IMR-90 (cell line): ENCODE results near the gene NME7. TPM values are rescaled to one million over a fixed set of nuclear protein-coding genes. Genes with fewer than 3 reads are reported as not detected.

Source experiments
- ATAC-seq: fragments of 200-7000 bp; cut with Tn5 transposase; 2 replicates; pipeline ENCODE4 v1.9.1; 2020; ENCODE audit warnings: low read depth, mild to moderate bottlenecking, moderate library complexity
- BruUV-seq: library from RNA; stranded (reverse); fragments of 400-500 nt; replicated peaks from 2 replicates; lab custom pipeline; 2021; lab: Mats Ljungman, UMichigan
- CTCF ChIA-PET: fragments of 300-600 bp; formaldehyde crosslinking; extraction: SDS; loops from one replicate; lab custom pipeline; 2021; ENCODE audit warnings: antibody characterized with exemption; lab: Yijun Ruan, JAX
- POLR2A ChIA-PET: fragments of 300-600 bp; sonication (Branson Sonifier 250); formaldehyde crosslinking; loops from one replicate; lab custom pipeline; 2022; ENCODE audit warnings: antibody characterized with exemption; ENCODE audit not compliant: unreplicated experiment; lab: Charles Lee
- DNase-seq: peaks from one replicate; pipeline ENCODE4 v3.0.0; 2013
- H2AFZ ChIP-seq: replicated peaks from 2 replicates; pipeline ENCODE3; 2013; ENCODE audit warnings: low read length, mild to moderate bottlenecking; ENCODE audit not compliant: poor library complexity
- H2AK5ac ChIP-seq: 2 replicates; pipeline ENCODE4 v1.6.1; 2013; ENCODE audit warnings: low read depth, low read length, inconsistent platforms
- H2AK9ac ChIP-seq: replicated peaks from 2 replicates; pipeline ENCODE3; 2013; ENCODE audit warnings: mild to moderate bottlenecking, low read depth, low read length, moderate library complexity; ENCODE audit not compliant: poor library complexity
- H2BK120ac ChIP-seq: 2 replicates; pipeline ENCODE4 v1.6.1; 2013; ENCODE audit warnings: low read depth, low read length, inconsistent platforms
- H2BK15ac ChIP-seq: 3 replicates; pipeline ENCODE4 v1.6.1; 2013; ENCODE audit warnings: low read depth, low read length, inconsistent platforms
- H2BK20ac ChIP-seq: 2 replicates; pipeline ENCODE4 v1.6.1; 2013; ENCODE audit warnings: low read depth, mild to moderate bottlenecking, inconsistent platforms, low read length, moderate library complexity
- H2BK5ac ChIP-seq: 2 replicates; pipeline ENCODE4 v1.6.1; 2013; ENCODE audit warnings: mild to moderate bottlenecking, low read depth, low read length, inconsistent platforms; ENCODE audit not compliant: poor library complexity, severe bottlenecking
- H3K14ac ChIP-seq: replicated peaks from 2 replicates; pipeline ENCODE4 v1.6.1; 2013; ENCODE audit warnings: low read depth, low read length, inconsistent platforms
- H3K18ac ChIP-seq: 2 replicates; pipeline ENCODE4 v1.6.1; 2013; ENCODE audit warnings: low read depth, low read length, control low read depth
- H3K23ac ChIP-seq: 2 replicates; pipeline ENCODE4 v1.6.1; 2013; ENCODE audit warnings: low read depth, low read length, inconsistent platforms
- H3K27ac ChIP-seq: 2 replicates; pipeline ENCODE4 v1.5.1; 2013; ENCODE audit warnings: mild to moderate bottlenecking, control low read depth, low read length; ENCODE audit not compliant: insufficient read depth
- H3K27me3 ChIP-seq: 2 replicates; pipeline ENCODE4 v1.6.1; 2013; ENCODE audit warnings: low read length; ENCODE audit not compliant: control insufficient read depth, insufficient read depth
- H3K36me3 ChIP-seq: 2 replicates; pipeline ENCODE4 v1.6.1; 2013; ENCODE audit warnings: low read length, mixed read lengths; ENCODE audit not compliant: control insufficient read depth, insufficient read depth
- H3K4ac ChIP-seq: 2 replicates; pipeline ENCODE4 v1.6.1; 2013; ENCODE audit warnings: low read depth, low read length, inconsistent platforms
- H3K4me1 ChIP-seq: 2 replicates; pipeline ENCODE4 v1.6.1; 2013; ENCODE audit warnings: low read length, mixed read lengths; ENCODE audit not compliant: control insufficient read depth, insufficient read depth
- H3K4me2 ChIP-seq: 2 replicates; pipeline ENCODE4 v1.6.1; 2013; ENCODE audit warnings: low read depth, mild to moderate bottlenecking, control low read depth, low read length, moderate library complexity
- H3K4me3 ChIP-seq: 2 replicates; pipeline ENCODE4 v1.5.1; 2013; ENCODE audit warnings: low read depth, mild to moderate bottlenecking, control low read depth, low read length, moderate library complexity; ENCODE audit not compliant: insufficient read depth
- H3K56ac ChIP-seq: 2 replicates; pipeline ENCODE4 v1.6.1; 2013; ENCODE audit warnings: low read length, inconsistent platforms; ENCODE audit not compliant: insufficient read depth; ENCODE audit errors: extremely low read depth
- H3K79me1 ChIP-seq, 2 experiments: 2 replicates each; pipeline ENCODE4 v1.6.1; 2013; ENCODE audit warnings: low read length in 2 of 2, inconsistent platforms in 1 of 2, low read depth in 1 of 2
- H3K9ac ChIP-seq: 2 replicates; pipeline ENCODE4 v1.6.1; 2013; ENCODE audit warnings: low read depth, low read length, control low read depth
- H3K9me1 ChIP-seq: 2 replicates; pipeline ENCODE4 v1.6.1; 2013; ENCODE audit warnings: low read length, inconsistent platforms; ENCODE audit not compliant: insufficient read depth
- H3K9me3 ChIP-seq: 2 replicates; pipeline ENCODE4 v1.6.1; 2013; ENCODE audit warnings: low read length; ENCODE audit not compliant: control insufficient read depth, insufficient read depth
- H4K20me1 ChIP-seq: 2 replicates; pipeline ENCODE4 v1.6.1; 2013; ENCODE audit warnings: low read length, inconsistent platforms; ENCODE audit not compliant: insufficient read depth
- H4K5ac ChIP-seq: 2 replicates; pipeline ENCODE4 v1.6.1; 2013; ENCODE audit warnings: mild to moderate bottlenecking, low read depth, low read length, control low read depth
- H4K8ac ChIP-seq, 2 experiments: 2 replicates each; pipeline ENCODE4 v1.6.1; 2013; ENCODE audit warnings: low read depth in 2 of 2, low read length in 2 of 2, control low read depth in 1 of 2, inconsistent platforms in 1 of 2
- H4K91ac ChIP-seq: 2 replicates; pipeline ENCODE4 v1.6.1; 2013; ENCODE audit warnings: low read depth, low read length, inconsistent platforms; ENCODE audit not compliant: insufficient read depth
- RCOR1 ChIP-seq: IDR thresholded peaks from 2 replicates; pipeline ENCODE4 v1.6.1; 2012; ENCODE audit warnings: mild to moderate bottlenecking, low read length, improper control_type of control experiment; ENCODE audit not compliant: insufficient replicate concordance
- dilution Hi-C: fragments of 300-500 bp; cut with HindIII; formaldehyde crosslinking; loops from one replicate; pipeline ENCODE4 v1.14.3; 2018; ENCODE audit warnings: low sequenced_read_pairs; ENCODE audit not compliant: unreplicated experiment
- in situ Hi-C: fragments of 300-500 bp; cut with MboI; formaldehyde crosslinking; loops from 3 replicates; pipeline ENCODE4 v1.14.3; 2019; ENCODE audit warnings: low sequenced_read_pairs, inconsistent platforms, mixed read lengths
- intact Hi-C: fragments of 100-400 bp; cut with micrococcal nuclease; formaldehyde crosslinking; loops from 2 replicates; pipeline ENCODE4 v1.10.0; 2022
- polyA plus RNA-seq, 3 experiments: library from polyadenylated mRNA; depleted of rRNA; stranded (reverse); fragments of >200 nt; gene quantifications; 2 replicates each; pipeline ENCODE4 v1.2.3, GENCODE V29; 2012; ENCODE audit warnings: low replicate concordance in 1 of 3
- total RNA-seq: library from RNA; depleted of rRNA; stranded (reverse); fragments of >200 nt; gene quantifications from 2 replicates; pipeline ENCODE4 v1.2.3, GENCODE V29; 2012

NME7 gene
- total and polyA plus RNA-seq, 2 of the 4 experiments (the other 2 are of a cell fraction), result 18.3 to 22.4 TPM

- Histone ChIP-seq H3K4me2 (no peak overlapping the region), H4K91ac (no peak overlapping the region), H3K4me1 (no peaks in the 10 kb centered on the region), H2BK120ac (no peak overlapping the region), H2AFZ (no peak overlapping the region), H4K20me1 (no peaks in the 10 kb centered on the region), H2BK5ac (no peak overlapping the region), H4K5ac (no peak overlapping the region), H3K27ac (no peak overlapping the region), H3K36me3 (peaks cover 14% of the 10 kb centered on the region), H3K18ac (no peak overlapping the region), H2AK5ac (no peak overlapping the region), H3K56ac (no peak overlapping the region), H2BK15ac (no peak overlapping the region), H4K8ac (no peak overlapping the region), H3K4ac (no peak overlapping the region), H3K23ac (no peak overlapping the region), H3K9ac (no peak overlapping the region), H3K14ac (no peak overlapping the region), H3K27me3 (no peaks in the 10 kb centered on the region), H2AK9ac (no peak overlapping the region), H3K9me3 (no peaks in the 10 kb centered on the region), H2BK20ac (no peak overlapping the region), H3K79me1 (no peaks in the 10 kb centered on the region), H3K4me3 (no peak overlapping the region), H3K9me1 (0 out of 2 replicates have a peak, but pooled peaks cover 4% of the 10 kb centered on the region)
- POLR2A ChIA-PET, result no interaction called here
- CTCF ChIA-PET, result no interaction called here
- no TSS peak for BruUV-seq
- intact Hi-C loops (no loop called here), in situ Hi-C loops (no loop called here), dilution Hi-C loops (no loop called here)
- ATAC-seq (no peak), DNase-seq (no peak)
- no peak for TF ChIP-seq RCOR1
Measured at GRCh38 chr1:169390303-169390702, 22.7 kb upstream of the NME7 start.
